Right lobe of liver (tissue), 4 donors: Measurements from ENCODE around the gene FOXQ1.

Experiments used
- POLR2A ChIP-seq: fragments of 450-650 bp; IDR thresholded peaks from one replicate; pipeline ENCODE4 v1.6.1; 2017; ENCODE audit warnings: antibody characterized with exemption, mild to moderate bottlenecking
- TF ChIP-seq, protein P1 (sequence below), 4 donors: fragments of 200-600 bp in 3 of 4; fragments of 450-650 bp in 1 of 4; IDR thresholded peaks; one replicate each; pipeline versions ENCODE4 v1.5.1 to v1.8.0; 2016 to 2022; ENCODE audit warnings: antibody characterized with exemption in 4 of 4, mild to moderate bottlenecking in 2 of 4
- donor health status: DM: no; HTN: no; CAD: no.
- donor health status: DM: no; HTN: no; CAD: no.
- donor health status: DM: no; HTN: yes; CAD: no.

GRCh38 chr6:1347161-1347560 is 35.3 kb downstream of the FOXQ1 start:
- TF ChIP-seq POLR2A: no peak
- TF ChIP-seq, protein P1, sequence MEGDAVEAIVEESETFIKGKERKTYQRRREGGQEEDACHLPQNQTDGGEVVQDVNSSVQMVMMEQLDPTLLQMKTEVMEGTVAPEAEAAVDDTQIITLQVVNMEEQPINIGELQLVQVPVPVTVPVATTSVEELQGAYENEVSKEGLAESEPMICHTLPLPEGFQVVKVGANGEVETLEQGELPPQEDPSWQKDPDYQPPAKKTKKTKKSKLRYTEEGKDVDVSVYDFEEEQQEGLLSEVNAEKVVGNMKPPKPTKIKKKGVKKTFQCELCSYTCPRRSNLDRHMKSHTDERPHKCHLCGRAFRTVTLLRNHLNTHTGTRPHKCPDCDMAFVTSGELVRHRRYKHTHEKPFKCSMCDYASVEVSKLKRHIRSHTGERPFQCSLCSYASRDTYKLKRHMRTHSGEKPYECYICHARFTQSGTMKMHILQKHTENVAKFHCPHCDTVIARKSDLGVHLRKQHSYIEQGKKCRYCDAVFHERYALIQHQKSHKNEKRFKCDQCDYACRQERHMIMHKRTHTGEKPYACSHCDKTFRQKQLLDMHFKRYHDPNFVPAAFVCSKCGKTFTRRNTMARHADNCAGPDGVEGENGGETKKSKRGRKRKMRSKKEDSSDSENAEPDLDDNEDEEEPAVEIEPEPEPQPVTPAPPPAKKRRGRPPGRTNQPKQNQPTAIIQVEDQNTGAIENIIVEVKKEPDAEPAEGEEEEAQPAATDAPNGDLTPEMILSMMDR (IDR thresholded peaks at IDR 0.05): no peak
